ENCODE data around the gene TLK2.
"Not testable (repeated sequence)": the region's sequence is repeated elsewhere in the genome, so short reads cannot be mapped to it uniquely, and the experiment has no call there.

TLK2 gene

DNA sequence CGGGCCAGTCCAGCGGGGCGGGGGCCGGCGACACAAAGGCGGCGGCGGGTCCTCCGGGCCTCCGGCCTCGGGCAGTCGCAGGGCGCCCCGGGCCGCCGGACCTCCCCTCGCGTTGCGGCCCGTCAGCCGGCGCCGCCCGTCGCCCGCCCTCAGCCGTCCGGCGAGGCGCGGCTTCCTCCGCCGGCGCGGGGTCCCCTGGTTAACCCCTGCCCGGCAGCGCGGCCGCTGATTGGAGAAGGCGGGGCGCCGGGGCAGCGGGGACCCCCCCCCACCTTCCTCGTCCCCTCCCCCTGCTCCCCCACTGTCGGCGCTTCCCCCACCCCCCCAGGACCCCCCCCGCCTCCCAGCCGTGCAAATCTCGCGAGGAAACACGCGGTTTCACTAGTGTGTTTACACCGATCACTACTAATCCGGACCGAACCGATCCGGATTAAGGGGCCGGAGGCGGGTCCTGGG, at the start of gene TLK2:
Gene TLK2 (plus strand): TSS at position 402 of the 456 bp plus-strand sequence. CDS start 2,301 bp downstream, outside the sequence.
- peak; percentile 56 for DNase-seq

DNA sequence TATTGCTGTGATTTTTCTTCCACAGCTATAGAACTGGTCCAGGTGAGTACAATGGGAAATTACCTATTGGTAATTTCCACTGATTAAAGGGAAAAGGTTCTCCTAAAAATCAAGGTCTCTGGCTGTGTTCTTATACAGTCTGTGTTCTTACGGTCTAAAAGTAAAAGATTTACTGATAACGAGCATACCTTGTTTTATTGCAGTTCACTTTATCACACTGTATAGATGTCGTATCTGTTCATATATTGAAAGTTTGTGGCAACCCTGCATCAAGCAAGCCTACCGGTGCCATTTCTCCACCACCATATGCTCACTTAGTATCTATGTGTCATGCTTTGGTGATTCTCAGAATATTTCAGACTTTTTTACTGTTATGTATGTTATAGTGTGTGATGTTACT, 43.4 kb upstream of the TLK2 start:
- not testable (repeated sequence) for DNase-seq

DNA sequence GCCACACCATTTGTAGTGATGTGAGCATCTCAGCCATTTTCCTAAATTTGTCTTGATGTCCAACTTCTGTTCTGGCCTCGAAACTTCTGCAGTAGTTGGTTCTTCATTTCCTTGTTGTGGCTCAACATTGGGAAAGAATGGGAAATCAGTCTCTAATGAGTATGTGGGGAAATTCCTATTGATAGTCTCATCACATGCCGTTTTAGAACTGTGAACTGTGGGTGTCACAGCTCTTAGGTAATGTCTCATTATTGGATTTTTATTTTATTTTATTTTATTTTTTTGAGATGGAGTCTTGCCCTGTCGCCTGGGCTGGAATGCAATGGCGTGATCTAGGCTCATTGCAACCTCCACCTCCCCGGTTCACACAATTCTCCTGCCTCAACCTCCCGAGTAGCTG, 37.4 kb upstream of the TLK2 start:
- not testable (repeated sequence) for DNase-seq

DNA sequence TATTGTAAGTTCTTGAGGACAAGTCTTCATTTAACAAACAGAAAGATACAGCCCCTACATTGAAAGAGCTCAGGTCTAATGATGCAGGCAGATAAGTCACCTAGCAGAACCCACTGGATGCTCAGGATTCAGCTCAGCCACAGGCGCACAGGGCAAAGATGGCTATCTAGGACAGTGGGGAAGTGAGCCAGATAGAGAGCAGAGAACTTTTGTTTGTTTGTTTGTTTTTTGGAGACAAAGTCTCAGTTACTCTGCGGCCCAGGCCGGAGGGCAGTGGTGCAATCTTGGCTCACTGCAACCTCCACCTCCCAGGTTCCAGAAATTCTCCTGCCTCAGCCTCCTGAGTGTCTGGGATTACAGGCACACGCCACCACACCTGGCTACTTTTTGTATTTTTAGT, 34.6 kb upstream of the TLK2 start:
- DNase-seq = no peak

DNA sequence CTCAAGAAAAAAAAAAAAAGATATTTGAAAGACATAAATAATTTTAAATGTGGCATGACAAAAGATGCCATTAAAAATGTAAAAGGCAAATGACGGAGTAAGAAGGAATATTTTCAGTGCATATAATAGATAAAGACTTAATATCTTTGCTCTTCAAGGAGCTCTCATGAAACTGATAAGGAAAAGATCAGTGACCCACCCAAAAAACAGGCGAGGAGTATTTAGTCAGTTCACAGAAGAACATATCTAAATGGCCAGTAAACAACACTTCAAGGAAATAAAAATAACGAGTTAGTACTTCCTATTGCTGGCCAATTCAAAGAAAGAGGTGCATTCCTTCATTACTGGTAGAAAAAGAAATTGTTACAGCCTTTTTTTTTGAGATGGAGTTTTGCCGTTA, 32.8 kb upstream of the TLK2 start:
- not testable (repeated sequence) for DNase-seq

DNA sequence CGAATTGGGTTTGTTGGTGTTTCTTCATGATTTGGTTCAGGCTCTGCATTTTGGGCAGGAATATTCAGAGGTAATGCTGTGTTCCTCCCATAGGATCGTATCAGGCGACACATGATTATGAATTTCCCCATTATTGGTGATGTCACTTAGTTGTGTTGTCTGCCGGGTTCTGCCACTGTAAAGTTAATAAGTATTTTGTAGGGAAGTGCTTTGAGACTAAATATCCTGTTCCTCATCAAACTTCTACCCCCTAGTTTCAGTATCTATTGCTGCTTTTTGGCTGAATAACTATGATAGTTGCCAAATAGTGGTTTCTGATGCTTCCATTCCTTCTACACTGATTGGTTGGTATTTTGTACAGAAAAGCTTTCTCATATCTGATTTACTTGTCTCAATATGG, 26.4 kb upstream of the TLK2 start:
- DNase-seq = peak; percentile 77

DNA sequence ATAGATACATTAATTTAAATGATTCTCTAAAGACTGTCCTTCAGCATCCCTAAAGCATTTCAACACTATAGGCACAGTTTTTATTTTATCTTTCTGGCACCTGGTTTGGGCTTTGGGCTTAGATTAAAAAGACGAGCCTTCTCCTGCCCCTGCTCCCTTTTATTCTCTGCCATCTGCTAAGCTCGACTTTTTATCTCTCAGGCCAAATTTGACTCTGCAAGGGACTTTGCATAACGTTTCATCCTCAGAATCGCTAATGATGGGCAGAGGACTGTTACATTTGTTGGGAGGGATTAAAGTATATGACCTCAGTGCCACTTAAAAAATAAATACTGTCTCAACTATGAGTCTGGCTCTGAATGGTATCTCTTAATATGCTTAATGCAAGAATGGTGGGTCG, 25.6 kb upstream of the TLK2 start:
- not testable (repeated sequence) for DNase-seq

DNA sequence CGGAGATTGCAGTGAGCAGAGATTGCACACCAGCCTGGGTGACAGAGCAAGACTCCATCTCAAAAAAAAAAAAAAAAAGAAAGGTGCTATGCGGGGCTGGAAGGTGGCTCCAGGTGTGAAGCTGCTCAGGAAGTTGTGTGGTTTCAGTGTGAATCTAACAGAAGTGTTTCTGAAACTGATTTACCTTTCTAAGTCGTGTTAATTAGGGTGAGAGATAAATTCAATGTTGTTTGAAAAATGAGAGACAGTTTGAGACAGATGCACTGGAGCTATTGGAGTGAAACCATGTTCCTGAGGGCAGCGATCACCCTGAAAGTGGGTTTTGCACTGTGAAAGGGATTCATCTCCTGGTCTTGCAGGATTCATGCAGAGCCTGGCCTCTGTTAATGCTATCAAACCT, 25.0 kb upstream of the TLK2 start:
- DNase-seq = not testable (repeated sequence)

DNA sequence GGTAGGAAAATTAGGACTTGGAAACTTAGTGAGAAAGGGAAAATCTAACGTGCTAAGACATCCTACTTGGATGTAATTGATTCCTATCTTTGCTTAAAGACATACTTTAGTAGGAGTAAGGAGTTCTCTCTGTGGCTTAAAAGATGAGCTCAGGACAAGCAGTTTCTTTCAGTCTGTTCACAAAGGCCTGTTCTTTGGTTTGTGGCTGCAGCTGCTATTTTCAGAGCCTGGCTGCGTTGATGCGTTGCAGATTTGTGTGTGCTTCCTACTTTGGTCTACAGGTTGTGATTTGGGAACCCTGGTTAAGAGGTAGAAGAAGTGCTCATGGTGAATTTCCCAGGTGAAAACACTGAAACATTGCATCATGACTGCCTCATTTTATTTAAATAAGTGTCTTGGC, 24.5 kb upstream of the TLK2 start:
- DNase-seq = not testable (repeated sequence)

DNA sequence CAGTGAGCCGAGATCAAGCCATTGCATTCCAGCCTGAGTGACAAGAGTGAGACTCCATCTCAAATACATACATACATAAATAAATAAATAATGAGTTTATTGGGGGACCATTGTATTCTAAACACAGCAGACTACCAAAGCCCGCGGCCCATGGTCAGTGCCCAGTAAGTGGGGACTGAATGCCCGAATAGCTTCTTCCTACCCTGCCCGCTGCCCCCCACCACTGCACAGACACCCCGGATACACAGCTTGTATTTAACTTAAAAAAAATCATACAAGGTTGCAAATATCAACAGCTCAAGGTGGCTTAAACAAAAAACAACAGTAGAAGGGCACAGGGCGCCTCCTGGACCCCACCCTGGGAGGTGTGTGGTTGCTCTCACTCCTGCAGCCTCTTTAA, 22.6 kb upstream of the TLK2 start:
- DNase-seq = no peak

DNA sequence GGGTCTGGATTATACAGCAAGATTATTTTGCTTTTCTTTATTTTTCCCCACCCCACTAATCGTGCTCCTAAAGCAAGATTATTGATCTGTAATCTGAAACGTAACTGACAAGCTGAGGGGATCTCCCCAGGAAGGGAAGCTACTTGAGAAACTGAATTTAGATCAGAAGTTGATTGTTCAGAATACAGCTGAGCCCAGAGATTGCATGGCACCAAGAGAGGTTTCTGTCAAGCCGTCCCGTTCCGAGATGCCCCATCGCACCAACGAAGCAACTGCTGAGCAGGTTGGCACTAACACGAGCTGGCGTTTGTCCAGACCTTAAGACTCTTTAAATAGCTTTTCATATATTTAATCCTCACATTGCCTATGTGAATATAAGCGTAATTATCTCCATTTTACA, 20.1 kb upstream of the TLK2 start:
- not testable (repeated sequence) for DNase-seq

DNA sequence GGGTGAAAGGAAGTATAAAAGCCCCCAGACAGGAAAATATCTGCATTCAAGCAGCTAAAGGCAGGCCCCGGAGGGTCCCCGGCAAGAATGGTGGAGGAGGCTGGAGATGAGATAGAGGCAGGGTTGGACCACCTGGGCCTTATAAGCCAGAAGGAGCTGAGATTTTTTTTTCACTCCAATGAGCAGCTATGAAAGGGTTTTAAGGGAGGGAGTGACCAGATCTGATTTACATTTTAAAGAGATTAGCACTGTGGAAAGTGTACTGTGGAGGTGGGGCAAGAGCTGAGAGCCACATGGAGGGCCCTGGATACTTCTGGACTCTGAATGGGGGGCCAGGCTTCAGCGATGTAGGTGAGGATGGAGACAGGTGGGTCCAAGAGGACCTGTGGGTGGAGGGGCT, 14.2 kb upstream of the TLK2 start:
- not testable (repeated sequence) for DNase-seq

DNA sequence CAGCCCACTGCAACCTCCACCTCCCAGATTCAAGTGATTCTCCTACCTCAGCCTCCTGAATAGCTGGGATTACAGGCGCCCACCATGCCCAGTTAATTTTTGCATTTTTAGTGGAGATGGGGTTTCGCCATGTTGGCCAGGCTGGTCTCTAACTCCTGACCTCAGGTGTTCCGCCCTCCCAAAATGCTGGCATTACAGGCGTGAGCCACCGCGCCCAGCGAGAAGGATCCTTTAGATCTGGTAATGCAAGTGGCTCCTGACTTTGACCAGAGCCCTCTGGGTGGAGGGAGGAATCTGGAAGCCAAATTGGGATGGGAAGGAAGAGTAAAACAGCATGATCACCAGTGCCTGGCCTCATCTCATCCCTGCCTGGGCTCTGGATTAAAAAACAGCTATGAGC, 13.4 kb upstream of the TLK2 start:
- DNase-seq = not testable (repeated sequence)

DNA sequence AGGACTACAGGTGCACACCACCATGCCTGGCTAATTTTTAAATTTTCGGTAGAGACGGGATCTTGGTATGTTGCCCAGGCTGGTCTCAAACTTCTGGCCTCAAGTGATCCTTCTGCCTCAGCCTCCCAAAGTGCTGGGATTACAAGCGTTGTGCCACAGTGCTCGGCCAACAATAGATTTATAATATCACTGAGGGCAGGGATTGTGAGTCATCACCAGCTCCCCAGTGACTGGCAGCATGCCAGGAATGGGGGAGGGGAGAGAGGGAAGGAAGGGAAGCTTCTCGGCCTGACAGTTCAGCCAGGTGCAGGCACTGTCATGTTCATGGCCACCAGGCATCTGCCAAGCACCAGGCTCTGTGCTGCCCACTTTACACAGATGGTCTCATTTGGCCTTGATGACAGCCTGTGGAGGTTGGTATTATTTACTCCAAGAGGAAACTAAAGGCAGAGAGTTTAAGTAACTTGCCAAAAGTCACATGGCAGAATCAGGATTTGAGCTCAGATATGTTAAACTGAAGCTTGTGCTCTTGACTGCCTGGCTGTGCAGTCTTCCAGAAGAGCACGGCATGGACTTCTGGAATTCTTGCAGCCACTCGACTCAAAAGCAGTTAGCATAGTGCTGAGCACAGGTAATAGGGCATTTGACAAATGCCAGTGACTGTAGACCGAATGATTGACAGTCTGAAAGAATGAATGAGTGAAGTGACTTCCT, 7.8 kb upstream of the TLK2 start:
- DNase-seq = peak; percentile 85

DNA sequence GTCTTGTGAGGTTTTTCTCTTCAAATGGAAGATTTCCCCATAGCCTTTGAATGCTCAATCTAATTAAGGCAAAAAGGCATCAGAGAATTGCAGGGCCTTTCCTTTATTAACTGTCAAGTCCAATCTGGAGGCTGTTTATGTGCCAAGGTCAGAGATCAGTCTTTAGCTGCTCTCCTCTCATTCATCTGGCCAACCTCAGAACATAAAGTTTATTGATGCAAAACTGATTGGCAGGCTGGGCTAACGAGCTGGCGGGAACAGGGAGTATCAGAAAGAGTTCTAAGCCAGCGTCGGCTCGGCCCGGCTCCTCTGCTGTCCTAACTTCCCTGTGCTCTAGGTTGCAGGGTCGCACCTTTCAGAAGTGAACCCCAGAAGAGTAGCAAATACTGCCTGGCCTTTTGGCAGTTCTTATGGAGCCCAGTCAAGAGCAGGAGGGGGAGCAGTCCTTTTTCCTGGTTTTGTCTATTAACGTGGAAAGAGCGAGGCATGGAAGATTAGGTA, 7.2 kb upstream of the TLK2 start:
- peak; percentile 5 for DNase-seq

DNA sequence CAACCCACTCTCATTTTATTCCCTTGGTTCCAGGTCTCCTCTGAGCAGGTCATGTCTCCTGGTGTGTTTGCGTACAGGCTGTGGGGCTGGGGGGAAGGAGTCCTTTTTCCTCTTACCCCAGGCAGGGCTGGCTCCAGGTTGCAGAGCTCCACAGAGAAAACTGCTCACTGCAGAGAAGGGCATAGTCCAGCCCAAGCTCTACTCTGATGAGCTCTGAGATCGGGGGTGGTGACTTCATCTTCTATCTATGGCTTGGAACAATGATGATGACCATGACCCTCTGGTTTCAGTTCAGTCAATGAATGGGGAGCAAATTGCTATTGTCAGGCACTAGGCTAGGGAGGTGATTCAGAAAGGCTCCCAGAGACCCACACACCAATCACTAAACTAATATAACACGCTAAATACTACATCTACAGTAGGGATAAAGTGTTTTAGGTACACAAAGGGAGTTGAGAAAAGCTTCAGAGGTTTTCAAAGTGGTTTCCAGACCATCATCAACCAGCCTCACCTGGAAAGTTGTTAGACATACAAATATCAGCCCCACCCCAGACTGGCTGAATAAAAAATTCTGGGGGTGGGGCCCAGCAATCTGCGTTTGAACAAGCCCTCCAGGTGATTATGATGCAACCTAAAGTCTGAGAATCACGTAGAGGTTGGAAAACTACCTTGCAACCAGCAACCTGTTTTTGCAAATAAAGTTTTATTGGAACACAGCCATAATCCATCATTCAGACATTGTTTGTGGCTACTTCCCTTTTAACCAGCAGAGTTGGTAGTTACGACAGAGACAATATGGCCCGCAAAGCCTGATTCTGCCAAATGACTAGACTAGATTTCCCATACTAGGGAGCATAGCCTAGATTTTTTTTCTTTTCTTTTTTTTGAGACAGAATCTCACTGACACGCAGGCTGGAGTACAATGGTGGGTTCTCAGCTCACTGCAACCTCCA, 5.3 kb upstream of the TLK2 start:
- peak; percentile 73 for DNase-seq

DNA sequence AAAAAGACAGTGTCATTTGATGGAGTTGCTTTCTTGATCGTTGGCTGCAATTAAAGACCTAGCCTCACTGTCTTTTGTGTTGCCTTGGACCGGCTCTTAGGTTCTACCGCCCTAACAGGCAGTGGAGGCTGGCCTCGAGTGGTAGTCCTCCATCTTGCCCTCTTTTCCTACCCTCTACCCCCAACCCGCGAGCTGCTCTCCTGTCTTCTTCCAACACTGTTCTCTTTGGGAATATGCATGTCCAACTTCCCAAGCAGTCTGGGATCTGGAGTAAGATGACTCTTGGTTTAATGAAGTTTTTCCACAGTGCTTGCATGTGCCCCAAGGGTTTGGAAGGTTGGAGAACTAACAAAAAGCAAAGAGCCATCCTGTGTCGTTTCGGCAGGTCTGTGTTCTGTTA, 1.5 kb upstream of the TLK2 start:
- not testable (repeated sequence) for DNase-seq

DNA sequence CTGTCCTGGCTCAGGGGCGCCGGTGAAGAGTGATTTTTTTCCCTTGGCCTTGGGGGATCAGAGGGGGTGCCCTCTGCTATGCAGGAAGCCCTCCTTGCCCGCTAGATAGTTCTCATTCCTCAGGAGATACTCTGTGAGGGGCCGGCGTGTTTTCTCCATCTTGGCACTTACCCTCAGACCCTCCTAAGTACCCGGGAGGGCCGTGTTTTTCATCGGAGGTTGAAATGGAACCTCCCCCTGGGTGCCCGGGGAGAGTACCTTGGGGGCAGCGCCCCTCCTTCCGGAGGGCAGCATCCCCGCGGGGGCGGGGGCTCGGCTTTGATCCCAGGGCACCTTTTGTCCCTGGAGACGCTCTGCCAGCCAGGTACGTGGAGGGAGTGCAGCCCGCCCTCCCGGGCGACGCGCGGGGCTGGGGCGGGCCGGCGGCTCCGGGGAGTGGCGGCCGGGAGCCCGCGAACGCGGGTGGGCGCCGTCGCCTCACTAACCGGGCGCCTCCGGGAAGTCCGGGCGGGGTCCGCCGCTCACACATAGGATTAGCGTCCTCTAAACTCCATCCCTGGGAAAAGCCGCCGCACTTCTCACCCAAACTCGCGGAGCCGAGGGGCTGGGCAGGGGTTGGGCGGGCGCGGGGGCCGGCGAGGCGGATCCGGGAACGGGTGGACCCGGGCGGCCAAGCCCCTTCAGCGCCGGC, 762 bp upstream of the TLK2 start:
- DNase-seq = not testable (repeated sequence)

DNA sequence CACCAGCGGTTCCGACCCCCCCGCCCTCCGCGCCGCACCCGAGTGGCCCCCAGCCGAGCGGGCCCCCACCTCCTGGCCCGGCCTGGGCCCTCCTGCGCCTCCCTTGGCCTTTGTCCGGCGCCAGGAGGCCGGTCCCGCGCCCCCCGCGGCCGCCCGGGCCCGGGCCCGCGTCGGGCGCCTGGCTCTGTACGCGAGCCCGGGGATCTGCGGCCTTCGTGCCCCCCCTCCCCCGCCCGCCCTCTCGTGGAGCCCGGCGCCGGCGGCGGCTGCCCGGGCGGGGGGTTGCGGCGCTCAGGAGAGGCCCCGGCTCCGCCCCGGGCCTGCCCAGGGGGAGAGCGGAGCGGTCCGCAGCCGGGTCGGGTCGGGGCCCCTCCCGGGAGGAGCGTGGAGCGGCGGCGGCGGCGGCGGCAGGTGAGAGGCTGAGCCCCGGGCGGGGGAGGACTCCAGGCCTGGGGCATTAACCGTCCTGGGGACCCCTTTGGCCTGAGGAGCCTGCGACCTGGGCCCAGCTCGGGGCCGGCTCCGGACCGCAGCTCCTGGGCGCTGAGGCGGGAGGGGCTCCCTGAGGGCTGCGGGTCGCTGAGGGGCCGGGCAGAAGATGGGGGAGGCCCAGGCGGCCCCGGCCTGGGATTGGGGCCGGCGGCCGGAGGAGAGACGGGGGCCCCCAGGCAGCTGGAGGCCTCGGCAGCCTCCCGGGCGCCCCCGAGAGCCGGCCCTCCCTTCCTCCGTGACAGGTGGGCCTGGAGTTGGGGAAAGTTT, 434 bp downstream of the TLK2 start:
- DNase-seq = not testable (repeated sequence)

DNA sequence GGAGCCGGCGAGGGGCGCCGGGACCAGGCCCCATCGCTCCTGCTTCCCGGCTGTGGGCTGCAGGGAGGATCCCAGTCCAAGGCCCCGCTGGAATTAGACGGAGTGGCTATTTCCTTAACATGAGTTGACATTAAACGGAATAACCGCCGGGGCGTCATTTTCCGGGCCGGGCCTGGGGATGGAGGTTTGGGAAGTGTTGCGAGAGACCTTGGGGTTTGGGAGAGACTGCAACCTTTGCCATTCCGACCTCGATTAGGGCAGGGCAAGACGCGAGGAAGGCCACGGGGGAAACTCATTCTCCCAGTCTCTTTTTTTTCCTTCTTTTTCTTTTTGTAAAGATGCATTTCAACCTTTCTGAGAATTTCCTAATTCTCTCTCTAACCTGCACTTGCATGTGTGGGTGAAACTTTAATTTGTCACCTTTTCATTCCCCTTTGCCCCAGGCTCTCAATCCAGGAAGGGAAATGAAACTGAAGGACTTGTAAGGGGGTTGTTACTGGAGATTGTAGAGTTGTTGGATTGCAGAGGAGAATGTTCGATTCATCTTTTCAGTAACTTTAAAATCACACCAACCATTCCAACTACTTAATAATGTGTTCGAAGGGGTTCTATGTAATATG, 1.1 kb downstream of the TLK2 start:
- peak; percentile 52 for DNase-seq

DNA sequence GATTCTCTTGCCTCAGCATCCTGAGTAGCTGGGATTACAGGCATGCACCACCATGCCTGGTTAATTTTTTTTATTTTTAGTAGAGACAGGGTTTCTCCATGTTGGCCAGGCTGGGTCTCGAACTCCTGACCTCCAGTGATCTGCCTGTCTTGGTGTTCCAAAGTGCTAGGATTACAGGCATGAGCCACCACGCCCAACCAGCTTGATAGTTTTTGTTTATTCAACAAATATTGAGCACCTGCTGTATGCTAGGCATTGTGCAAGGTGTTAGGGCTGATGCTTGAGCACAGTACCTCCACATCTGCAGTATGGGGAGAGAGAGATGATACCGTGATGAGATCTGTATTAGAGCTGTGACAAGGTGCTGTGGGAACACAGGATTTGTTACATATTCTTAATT, 3.9 kb downstream of the TLK2 start:
- DNase-seq = not testable (repeated sequence)

DNA sequence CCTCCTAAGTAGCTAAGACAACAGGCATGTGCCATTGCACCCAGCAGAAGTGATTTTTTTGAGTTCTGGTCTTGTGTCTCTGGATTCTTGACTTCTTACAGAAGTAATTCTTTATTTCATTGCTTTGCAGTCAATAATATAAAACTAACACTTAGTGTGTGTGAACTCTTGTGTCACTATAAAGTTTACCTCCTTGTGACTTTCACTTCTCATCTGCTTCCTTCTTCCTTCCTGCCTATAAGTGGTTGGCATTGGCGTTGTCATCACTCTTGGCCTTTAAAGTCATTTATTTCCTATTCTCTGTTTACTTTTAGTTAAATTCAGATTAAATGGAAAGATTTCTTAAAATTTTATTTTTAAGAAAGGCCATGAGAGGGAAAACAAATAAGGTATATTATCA, 12.4 kb downstream of the TLK2 start:
- DNase-seq = not testable (repeated sequence)
